Measurements from ENCODE around the gene ARFRP1. TPM values are rescaled to one million over a fixed set of nuclear protein-coding genes. Genes with fewer than 3 reads are reported as not detected.

ARFRP1 gene
- total and polyA plus RNA-seq, 2 experiments from 2014 or later: 16.7 to 24.6 TPM

GRCh38 chr20:63734946-63735858 lies 27.4 kb upstream of the ARFRP1 start:
- 0 out of 2 replicates have a peak, but pooled peaks cover 5% of the 10 kb centered on the region for H3K9me2 ChIP-seq (ENCODE audit: insufficient read depth)
- H2AFZ ChIP-seq: no peak overlapping the region
- peaks cover 12% of the 10 kb centered on the region for H3F3A ChIP-seq (replicated peaks; ENCODE audit: low read depth)
- no peak overlapping the region for H3K4me2 ChIP-seq
- no peak overlapping the region for H3K4me3 ChIP-seq
- no peak for ATAC-seq
- H3K4me3 Mint-ChIP-seq: no peak overlapping the region
- H3K9me3 Mint-ChIP-seq: no peaks in the 10 kb centered on the region; the same call in 2 of the 3 replicates
- H3K4me1 ChIP-seq (ENCODE audit: insufficient read depth): no peaks in the 10 kb centered on the region; the same call in 1 of the 2 replicates
- H3K36me3 ChIP-seq (ENCODE audit: insufficient read depth): no peaks in the 10 kb centered on the region
- H3K36me3 Mint-ChIP-seq (ENCODE audit: low read depth): peaks cover 10% of the 10 kb centered on the region
- no peaks in the 10 kb centered on the region for H3K79me2 ChIP-seq (replicated peaks; ENCODE audit: insufficient read depth)
- H3K27ac Mint-ChIP-seq: no peak overlapping the region
- TF ChIP-seq REST (IDR thresholded peaks at IDR 0.05; ENCODE audit: unreplicated experiment) (no peak), NANOG (IDR thresholded peaks at IDR 0.05; ENCODE audit: borderline replicate concordance) (no peak)
- H3K27ac ChIP-seq (ENCODE audit: low read depth): no peak overlapping the region
- H3K27me3 ChIP-seq (ENCODE audit: insufficient read depth): peaks cover 6% of the 10 kb centered on the region
- peaks cover 14% of the 10 kb centered on the region for H3K27me3 Mint-ChIP-seq (ENCODE audit: insufficient read depth, low read depth, poor library complexity)
- H4K20me1 ChIP-seq (replicated peaks; ENCODE audit: insufficient read depth): no peaks in the 10 kb centered on the region
- DNase-seq (ENCODE audit: low spot score): no peak
- H3K4me1 Mint-ChIP-seq: no peaks in the 10 kb centered on the region

- Mint-ChIP-seq H3K9me3 (no peaks in the 10 kb centered on the region; the same call in 2 of the 3 replicates), H3K27me3 (ENCODE audit: insufficient read depth, low read depth, poor library complexity) (peaks cover 14% of the 10 kb centered on the region), H3K4me1 (no peaks in the 10 kb centered on the region), H3K36me3 (ENCODE audit: low read depth) (peaks cover 14% of the 10 kb centered on the region), H3K27ac (no peak overlapping the region), H3K4me3 (no peak overlapping the region; the same call in 2 of the 3 replicates)
- no peak overlapping the region for H3K4me3 ChIP-seq
- H2AFZ ChIP-seq: no peak overlapping the region
- no peak for ATAC-seq
- H3K4me2 ChIP-seq: no peak overlapping the region
- H3K4me1 ChIP-seq (ENCODE audit: insufficient read depth): no peaks in the 10 kb centered on the region; the same call in 1 of the 2 replicates
- 0 out of 2 replicates have a peak, but pooled peaks cover 5% of the 10 kb centered on the region for H3K9me2 ChIP-seq (ENCODE audit: insufficient read depth)
- no peaks in the 10 kb centered on the region for H3K36me3 ChIP-seq (ENCODE audit: insufficient read depth)
- peaks cover 6% of the 10 kb centered on the region for H3K27me3 ChIP-seq (ENCODE audit: insufficient read depth)
- peaks cover 12% of the 10 kb centered on the region for H3F3A ChIP-seq (replicated peaks; ENCODE audit: low read depth)
- DNase-seq (ENCODE audit: low spot score): no peak
- H3K79me2 ChIP-seq (replicated peaks; ENCODE audit: insufficient read depth): no peaks in the 10 kb centered on the region
- no peak overlapping the region for H3K27ac ChIP-seq (ENCODE audit: low read depth)
- H4K20me1 ChIP-seq (replicated peaks; ENCODE audit: insufficient read depth): no peaks in the 10 kb centered on the region
- TF ChIP-seq EZH2phosphoT487 (IDR thresholded peaks at IDR 0.05; ENCODE audit: unreplicated experiment) (no peak), REST (IDR thresholded peaks at IDR 0.05; ENCODE audit: unreplicated experiment) (no peak), JUNB (IDR thresholded peaks at IDR 0.05; ENCODE audit: unreplicated experiment) (no peak), ETS1 (IDR thresholded peaks at IDR 0.05) (no peak)
These were observed 26.6 kb upstream of the ARFRP1 start for GRCh38 chr20:63734111-63734945.
